H1 (cell line): ENCODE measurements around the gene MEF2B. TPM values are rescaled to one million over a fixed set of nuclear protein-coding genes. Genes with fewer than 3 reads are reported as not detected.

ENCODE experiments used
- CTCF ChIA-PET: fragments of 300-600 bp; sonication (Branson Sonifier 250); formaldehyde crosslinking; loops from one replicate; lab custom pipeline; 2021; ENCODE audit not compliant: partially characterized antibody; lab: Charles Lee
- POLR2A ChIA-PET: fragments of 300-600 bp; sonication (Branson Sonifier 250); formaldehyde crosslinking; loops from one replicate; lab custom pipeline; 2021; ENCODE audit warnings: inconsistent platforms; ENCODE audit not compliant: partially characterized antibody; lab: Charles Lee
- DNase-seq, 2 experiments: peaks; one replicate each; pipeline versions ENCODE4 v3.0.0 to v3.0.0-alpha.2; 2010 to 2022; ENCODE audit warnings: low spot score in 2 of 2, low read depth in 1 of 2, mixed read lengths in 1 of 2
- FAIRE-seq: peaks from 2 replicates; lab custom pipeline; 2011; peaks lifted over from hg19 to GRCh38; lab: Jason Lieb, UNC
- H2AFZ ChIP-seq: 2 replicates; pipeline ENCODE4 v1.8.1; 2012; ENCODE audit warnings: low read length, inconsistent platforms
- H2AK5ac ChIP-seq: 2 replicates; pipeline ENCODE4 v1.6.1; 2013; ENCODE audit warnings: low read depth, low read length
- H2BK120ac ChIP-seq: replicated peaks from 2 replicates; pipeline ENCODE3; 2013; ENCODE audit warnings: low read depth, low read length, inconsistent platforms
- H2BK12ac ChIP-seq: 2 replicates; pipeline ENCODE4 v1.6.1; 2013; ENCODE audit warnings: low read depth, low read length
- H2BK15ac ChIP-seq: 2 replicates; pipeline ENCODE4 v1.6.1; 2013; ENCODE audit warnings: low read length
- H2BK20ac ChIP-seq: 2 replicates; pipeline ENCODE4 v1.6.1; 2013; ENCODE audit warnings: low read length
- H2BK5ac ChIP-seq: 2 replicates; pipeline ENCODE4 v1.6.1; 2013; ENCODE audit warnings: low read depth, low read length
- H3K14ac ChIP-seq: 2 replicates; pipeline ENCODE4 v1.6.1; 2013; ENCODE audit warnings: inconsistent platforms; ENCODE audit not compliant: insufficient read length
- H3K18ac ChIP-seq: 2 replicates; pipeline ENCODE4 v1.6.1; 2013; ENCODE audit warnings: low read length; ENCODE audit errors: extremely low read depth
- H3K23ac ChIP-seq: 2 replicates; pipeline ENCODE4 v1.6.1; 2013; ENCODE audit warnings: inconsistent platforms; ENCODE audit not compliant: insufficient read length
- H3K23me2 ChIP-seq: 2 replicates; pipeline ENCODE4 v1.6.1; 2013; ENCODE audit warnings: low read depth, low read length
- H3K27ac ChIP-seq: 2 replicates; pipeline ENCODE4 v1.6.1; 2011; ENCODE audit warnings: low read depth, low read length, inconsistent platforms
- H3K27me3 ChIP-seq, 4 experiments: replicated peaks in 1 of 4; 1 replicate in 1 of 4; 2 replicates in 3 of 4; pipeline versions ENCODE4 v1.6.1 to v1.8.1; 2011 to 2013; ENCODE audit warnings: low read length in 3 of 4, mild to moderate bottlenecking in 3 of 4, inconsistent platforms in 2 of 4, mixed read lengths in 2 of 4, moderate library complexity in 1 of 4; ENCODE audit not compliant: control insufficient read depth in 3 of 4, insufficient read depth in 3 of 4; ENCODE audit errors: extremely low read depth in 1 of 4
- H3K36me3 ChIP-seq, 4 experiments: 2 replicates each; pipeline versions ENCODE4 v1.6.1 to v1.8.1; 2011 to 2013; ENCODE audit warnings: mild to moderate bottlenecking in 4 of 4, low read length in 3 of 4, moderate library complexity in 2 of 4, control low read depth in 1 of 4, inconsistent platforms in 1 of 4; ENCODE audit not compliant: insufficient read depth in 4 of 4, control insufficient read depth in 2 of 4
- H3K4ac ChIP-seq: replicated peaks from 2 replicates; pipeline ENCODE3; 2013; ENCODE audit warnings: low read length, low read depth, mixed read lengths, inconsistent platforms; ENCODE audit not compliant: insufficient read length
- H3K4me1 ChIP-seq, 4 experiments: replicated peaks in 1 of 4; 1 replicate in 1 of 4; 2 replicates in 3 of 4; pipeline versions ENCODE4 v1.6.1 to v1.8.1; 2011 to 2013; ENCODE audit warnings: low read length in 3 of 4, inconsistent platforms in 2 of 4, mixed read lengths in 1 of 4; ENCODE audit not compliant: insufficient read depth in 4 of 4, control insufficient read depth in 3 of 4
- H3K4me2 ChIP-seq, 2 experiments: 2 replicates each; pipeline versions ENCODE4 v1.6.1 to v1.8.1; 2011 to 2013; ENCODE audit warnings: low read depth in 2 of 2, low read length in 2 of 2, control low read depth in 1 of 2, inconsistent platforms in 1 of 2, mild to moderate bottlenecking in 1 of 2; ENCODE audit not compliant: insufficient read depth in 1 of 2
- H3K4me3 ChIP-seq, 4 experiments: fragments of 200-600, 300-600 bp in 1 of 4; sonication (generic), shearing (Covaris generic), sonication (Bioruptor Twin) in 1 of 4; 2 replicates each; pipeline versions ENCODE4 v1.5.1 to v1.8.1; 2011 to 2016; ENCODE audit warnings: low read length in 4 of 4, low read depth in 3 of 4, control low read depth in 2 of 4, inconsistent platforms in 2 of 4, mild to moderate bottlenecking in 2 of 4, mixed read lengths in 1 of 4, moderate library complexity in 1 of 4; ENCODE audit not compliant: insufficient read depth in 2 of 4; ENCODE audit errors: extremely low read depth in 1 of 4
- H3K56ac ChIP-seq: replicated peaks from 2 replicates; pipeline ENCODE3; 2013; ENCODE audit warnings: low read depth, mild to moderate bottlenecking, mixed read lengths, low read length, inconsistent platforms; ENCODE audit not compliant: insufficient read length
- H3K79me1 ChIP-seq: 2 replicates; pipeline ENCODE4 v1.6.1; 2013; ENCODE audit warnings: low read depth, low read length, control low read depth
- H3K79me2 ChIP-seq, 2 experiments: 2 replicates each; pipeline versions ENCODE4 v1.6.1 to v1.8.1; 2012 to 2013; ENCODE audit warnings: low read length in 2 of 2, mild to moderate bottlenecking in 2 of 2, inconsistent platforms in 1 of 2; ENCODE audit not compliant: insufficient read depth in 2 of 2, control insufficient read depth in 1 of 2
- H3K9ac ChIP-seq, 4 experiments: replicated peaks in 1 of 4; 1 replicate in 1 of 4; 2 replicates in 3 of 4; pipeline versions ENCODE4 v1.6.1 to v1.8.1; 2011 to 2013; ENCODE audit warnings: low read depth in 3 of 4, low read length in 3 of 4, control low read depth in 2 of 4, mild to moderate bottlenecking in 2 of 4, moderate library complexity in 2 of 4, inconsistent platforms in 1 of 4; ENCODE audit errors: extremely low read depth in 1 of 4
- H3K9me3 ChIP-seq, 2 experiments: 2 replicates each; pipeline versions ENCODE4 v1.6.1 to v1.8.1; 2012 to 2013; ENCODE audit warnings: mild to moderate bottlenecking in 2 of 2, moderate library complexity in 2 of 2, control low read depth in 1 of 2, inconsistent platforms in 1 of 2, low read depth in 1 of 2, low read length in 1 of 2, mixed read lengths in 1 of 2; ENCODE audit not compliant: insufficient read depth in 2 of 2
- H4K20me1 ChIP-seq, 2 experiments: replicated peaks in 1 of 2; 2 replicates each; pipeline versions ENCODE3 to v1.8.1; 2011 to 2013; ENCODE audit warnings: inconsistent platforms in 2 of 2, low read length in 2 of 2, mild to moderate bottlenecking in 1 of 2; ENCODE audit not compliant: insufficient read depth in 2 of 2, control insufficient read depth in 1 of 2
- H4K5ac ChIP-seq: 2 replicates; pipeline ENCODE4 v1.6.1; 2013; ENCODE audit warnings: low read length, low read depth, mixed read lengths, inconsistent platforms; ENCODE audit not compliant: insufficient read length
- H4K8ac ChIP-seq: 2 replicates; pipeline ENCODE4 v1.8.0; 2013; ENCODE audit warnings: mild to moderate bottlenecking, moderate library complexity, low read length, inconsistent platforms; ENCODE audit not compliant: insufficient read depth; ENCODE audit errors: extremely low read depth
- H4K91ac ChIP-seq: replicated peaks from 2 replicates; pipeline ENCODE3; 2013; ENCODE audit warnings: low read length, mixed read lengths, inconsistent platforms; ENCODE audit not compliant: insufficient read length
- ASH2L ChIP-seq: fragments of 200-600, 300-600 bp; sonication (generic); IDR thresholded peaks from one replicate; pipeline ENCODE4 v1.7.1; 2017; ENCODE audit warnings: low read length
- EP300 ChIP-seq, 2 experiments: IDR thresholded peaks; 1 replicate in 1 of 2; 2 replicates in 1 of 2; pipeline ENCODE4 v1.6.1; 2011 to 2012; ENCODE audit warnings: low read depth in 2 of 2, low read length in 2 of 2, mild to moderate bottlenecking in 2 of 2, borderline replicate concordance in 1 of 2, inconsistent platforms in 1 of 2, moderate library complexity in 1 of 2
- KDM1A ChIP-seq: fragments of 200-600, 300-600 bp; sonication (generic); IDR thresholded peaks from 2 replicates; pipeline ENCODE4 v1.7.1; 2016; ENCODE audit warnings: mild to moderate bottlenecking, low read length, borderline replicate concordance
- MAFK ChIP-seq: IDR thresholded peaks from 2 replicates; pipeline ENCODE4 v1.6.1; 2012; ENCODE audit warnings: low read depth, mild to moderate bottlenecking, improper control_type of control experiment, low read length
- NANOG ChIP-seq: IDR thresholded peaks from 2 replicates; pipeline ENCODE4 v1.6.1; 2011; ENCODE audit warnings: low read length, low read depth, mild to moderate bottlenecking, inconsistent platforms; ENCODE audit not compliant: insufficient read depth, poor library complexity, severe bottlenecking
- SIN3A ChIP-seq, 2 experiments: IDR thresholded peaks in 1 of 2; conservative IDR thresholded peaks in 1 of 2; 2 replicates each; pipeline ENCODE4 v1.6.1; 2011 to 2012; ENCODE audit warnings: low read length in 2 of 2, improper control_type of control experiment in 1 of 2, low read depth in 1 of 2, mild to moderate bottlenecking in 1 of 2
- SUZ12 ChIP-seq: fragments of 200-600 bp; sonication (generic); IDR thresholded peaks from 2 replicates; pipeline ENCODE4 v1.6.1; 2012; ENCODE audit warnings: mild to moderate bottlenecking, inconsistent platforms, low read length, moderate library complexity, mixed read lengths
- TAF7 ChIP-seq: optimal IDR thresholded peaks from 2 replicates; pipeline ENCODE3; 2011; ENCODE audit warnings: low read depth, mild to moderate bottlenecking, inconsistent platforms, low read length, moderate library complexity, borderline replicate concordance
- TCF12 ChIP-seq: IDR thresholded peaks from 2 replicates; pipeline ENCODE4 v1.6.1; 2011; ENCODE audit warnings: low read depth, mild to moderate bottlenecking, low read length
- WGBS, 2 experiments: shearing (Covaris generic) in 1 of 2; methylation state at CpG; one replicate each; pipeline versions ENCODE4 v1.1.6 to v1.1.7; 2013 to 2015; ENCODE audit warnings: low lambda C conversion rate in 2 of 2, mixed read lengths in 2 of 2, inconsistent platforms in 1 of 2, low coverage in 1 of 2, missing lambda C conversion rate in 1 of 2; ENCODE audit not compliant: insufficient replicate concordance in 2 of 2, insufficient coverage in 1 of 2, insufficient read length in 1 of 2; ENCODE audit errors: extremely low coverage in 1 of 2, missing lambda C conversion rate in 1 of 2; 5-methylcytosine and 5-hydroxymethylcytosine counted together
- polyA plus RNA-seq, 7 experiments: library from polyadenylated mRNA; depleted of rRNA in 3 of 7; stranded (reverse) in 5 of 7; unstranded in 2 of 7; fragments of >200 nt in 5 of 7; fragments of 200-250 nt in 2 of 7; gene quantifications; 1 replicate in 5 of 7; 2 replicates in 1 of 7; 4 replicates in 1 of 7; pipeline versions ENCODE4 v1.2.1 to v1.2.3, GENCODE V29; 2011 to 2013; ENCODE audit warnings: missing spikeins in 2 of 7, mixed read lengths in 2 of 7
- total RNA-seq: library from RNA; stranded (reverse); fragmentation: NEBNext Ultra II Directional; extraction: Animal tissue kit (Norgen Biotek cat#: 25700); gene quantifications from 2 replicates; pipeline ENCODE4 v1.2.1, GENCODE V29; 2021

The MEF2B gene
- total and polyA plus RNA-seq, 2 of the 8 experiments (the other 6 are each of a cell fraction or from before 2014, with no cell fraction given) = 2.8 to 3.7 TPM

DNA sequence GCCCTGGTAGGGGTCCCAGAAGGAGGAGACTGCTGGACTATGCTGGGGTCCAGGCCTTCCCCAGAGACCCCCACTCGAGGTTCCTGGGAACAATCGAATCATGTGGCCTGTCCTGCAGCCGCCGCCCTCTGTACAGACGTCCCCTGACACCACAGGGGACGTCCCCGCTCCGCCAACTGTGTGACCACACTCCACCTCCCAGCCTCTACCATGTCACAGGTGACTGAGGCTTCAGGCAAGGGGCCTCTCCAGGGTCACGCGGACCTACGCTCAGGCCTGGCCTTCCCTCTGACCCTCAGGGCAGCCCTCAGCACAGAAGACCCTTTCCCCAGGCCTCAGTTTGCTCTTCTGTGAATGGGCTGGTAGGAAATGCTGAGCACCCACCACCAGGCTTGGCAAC lies 18.6 kb downstream of the MEF2B start:
- no peak for FAIRE-seq
- ChIA-PET POLR2A (interaction anchor here (1.1 kb wide), 1 partner anchor 9 kb away, joined by 5 read pairs; no protein-coding TSS in a partner anchor), CTCF (interaction anchor here (1.0 to 1.2 kb wide), 3 partner anchors 9 to 23 kb away, joined by 3 read pairs; no protein-coding TSS in a partner anchor)
- no peaks in the 10 kb centered on the region for H3K23me2 ChIP-seq
- H3K9me3 ChIP-seq = no peaks in the 10 kb centered on the region
- no peak overlapping the region for H3K4ac ChIP-seq
- 85% methylated on average over 9 of the region's 11 CpGs; no CpG with 5 or more reads in 1 of the 2 experiments for WGBS, 2 experiments
- no peak for TF ChIP-seq TCF12
- no peak for TF ChIP-seq KDM1A
- no peak for TF ChIP-seq EP300 (IDR thresholded peaks at IDR 0.05; ENCODE audit: borderline replicate concordance in 1 of 2, low read depth in 2 of 2, low read length in 2 of 2)
- no peak for TF ChIP-seq MAFK
- no peak for TF ChIP-seq NANOG
- TF ChIP-seq TAF7 = no peak
- TF ChIP-seq SUZ12 = no peak
- TF ChIP-seq SIN3A (conservative IDR thresholded peaks at IDR 0.05 in 1 of 2, IDR thresholded peaks at IDR 0.05 in 1 of 2; ENCODE audit: low read depth in 1 of 2, low read length in 2 of 2) = no peak
- no peak for TF ChIP-seq ASH2L
- H3K14ac ChIP-seq = no peak overlapping the region
- H3K18ac ChIP-seq = no peak overlapping the region
- H3K36me3 ChIP-seq = peaks cover 0 to under 1% (median 0%) of the 10 kb centered on the region in 4 experiments; a peak in 1 of 8 replicates
- H2AFZ ChIP-seq = no peak overlapping the region
- no peak overlapping the region for H2BK15ac ChIP-seq
- no peaks in the 10 kb centered on the region; a peak in 1 of 7 replicates for H3K27me3 ChIP-seq
- H3K56ac ChIP-seq = no peak overlapping the region
- H3K4me1 ChIP-seq = no peaks in the 10 kb centered on the region; a peak in 3 of 7 replicates
- no peak overlapping the region for H3K4me3 ChIP-seq
- no peak overlapping the region for H3K23ac ChIP-seq
- no peak for DNase-seq
- H4K5ac ChIP-seq = no peak overlapping the region
- H4K91ac ChIP-seq = no peak overlapping the region
- H4K20me1 ChIP-seq = no peaks in the 10 kb centered on the region
- no peak overlapping the region; the same call in 1 of the 2 replicates for H4K8ac ChIP-seq
- no peak overlapping the region for H3K4me2 ChIP-seq
- H2BK12ac ChIP-seq = no peak overlapping the region
- H2BK5ac ChIP-seq = no peak overlapping the region
- no peak overlapping the region for H2BK120ac ChIP-seq
- no peak overlapping the region for H3K27ac ChIP-seq
- no peaks in the 10 kb centered on the region for H3K79me2 ChIP-seq
- H3K79me1 ChIP-seq = no peaks in the 10 kb centered on the region
- no peak overlapping the region for H2AK5ac ChIP-seq
- H3K9ac ChIP-seq = no peak overlapping the region
- H2BK20ac ChIP-seq = no peak overlapping the region
